Germinal center (tissue), 1 donor: ENCODE measurements around the gene E4F1.
"Not testable (repeated sequence)": the region's sequence is repeated elsewhere in the genome, so short reads cannot be mapped to it uniquely, and the experiment has no call there.

Experiments used
- DNase-seq: peaks from one replicate; pipeline ENCODE4 v3.0.0; 2012; ENCODE audit warnings: mixed read lengths, low spot score

Gene E4F1

GRCh38 chr16:2244926-2245795, 21.8 kb downstream of the E4F1 start:
- no peak for DNase-seq

GRCh38 chr16:2246301-2246885, 23.0 kb downstream of the E4F1 start:
- DNase-seq, result no peak

GRCh38 chr16:2250652-2251295, 27.4 kb downstream of the E4F1 start:
- no peak for DNase-seq

GRCh38 chr16:2251296-2252111, 28.1 kb downstream of the E4F1 start, which contains the start of gene ECI1:
TSS of gene ECI1 (minus strand) at chr16:2251587. CDS start at chr16:2251566, 21 bp downstream.
- peak; percentile 95 for DNase-seq

GRCh38 chr16:2252806-2253148, 29.4 kb downstream of the E4F1 start:
- peak; percentile 70 for DNase-seq

- no peak for DNase-seq
These were observed 29.9 kb downstream of the E4F1 start for GRCh38 chr16:2253293-2253692.

GRCh38 chr16:2256531-2257140, 33.2 kb downstream of the E4F1 start:
- no peak for DNase-seq

GRCh38 chr16:2257726-2258125, 34.3 kb downstream of the E4F1 start:
- DNase-seq, result no peak

- not testable (repeated sequence) for DNase-seq
These were observed 35.1 kb downstream of the E4F1 start for GRCh38 chr16:2258530-2258929.

GRCh38 chr16:2260250-2260649, 36.9 kb downstream of the E4F1 start:
- no peak for DNase-seq

- DNase-seq, result not testable (repeated sequence)
These were observed 39.6 kb downstream of the E4F1 start for GRCh38 chr16:2263026-2263425.

GRCh38 chr16:2266887-2267286, 43.5 kb downstream of the E4F1 start:
- not testable (repeated sequence) for DNase-seq

GRCh38 chr16:2267505-2267912, 44.1 kb downstream of the E4F1 start:
- DNase-seq, result not testable (repeated sequence)

- DNase-seq, result peak; percentile 99
These were observed 44.7 kb downstream of the E4F1 start, which contains the start of gene RNPS1 for GRCh38 chr16:2267913-2268666. TSS of gene RNPS1 (minus strand) at chr16:2268126. CDS start at chr16:2264643, 3,483 bp downstream.

- DNase-seq, result no peak
These were observed 46.7 kb downstream of the E4F1 start for GRCh38 chr16:2270070-2270462.

GRCh38 chr16:2270588-2271470, 47.4 kb downstream of the E4F1 start:
- no peak for DNase-seq

GRCh38 chr16:2271848-2272461, 48.6 kb downstream of the E4F1 start:
- no peak for DNase-seq

GRCh38 chr16:2273484-2273883, 50.1 kb downstream of the E4F1 start:
- no peak for DNase-seq

GRCh38 chr16:2273931-2274330, 50.5 kb downstream of the E4F1 start:
- DNase-seq, result no peak
